ENCODE data around the gene SP3. TPM values are rescaled to one million over a fixed set of nuclear protein-coding genes. Genes with fewer than 3 reads are reported as not detected.

The SP3 gene
- total RNA-seq, 1 experiment from 2014 or later: 80.2 TPM

GRCh38 chr2:173990970-173991819, 26.0 kb upstream of the SP3 start:
- ChIA-PET POLR2A (no interaction called here), CTCF (interaction anchor here (0.7 kb wide), 1 partner anchor 56 kb away, joined by 6 read pairs; no protein-coding TSS in a partner anchor)
- Histone ChIP-seq H3K27ac (ENCODE audit: low read length) (no peak overlapping the region), H3K27me3 (ENCODE audit: control insufficient read depth, insufficient read depth, low read length) (no peaks in the 10 kb centered on the region), H3K4me3 (ENCODE audit: low read depth in 2 of 2, low read length in 2 of 2) (no peak overlapping the region), H3K9me3 (ENCODE audit: control insufficient read depth, insufficient read depth, low read depth, low read length) (no peaks in the 10 kb centered on the region), H3K36me3 (ENCODE audit: control insufficient read depth, insufficient read depth, low read length) (no peaks in the 10 kb centered on the region), H3K4me1 (ENCODE audit: control insufficient read depth, insufficient read depth, low read length) (no peaks in the 10 kb centered on the region)
- in situ Hi-C loops (cut with HindIII; ENCODE audit: low pct_unique_long_range_greater_than_20kb, low sequenced_read_pairs) (no loop called here), intact Hi-C loops (cut with micrococcal nuclease; ENCODE audit: unreplicated experiment) (no loop called here)
- DNase-seq (ENCODE audit: low read depth, low spot score): no peak
- TF ChIP-seq POLR2AphosphoS5 (IDR thresholded peaks at IDR 0.05; ENCODE audit: low read depth, low read length): no peak
- no peak for TF ChIP-seq SIN3A (IDR thresholded peaks at IDR 0.05; ENCODE audit: borderline replicate concordance, insufficient read depth, low read depth, low read length)
- TF ChIP-seq TCF7L2 (IDR thresholded peaks at IDR 0.05; ENCODE audit: low read depth, low read length): no peak
- TF ChIP-seq CTCF (IDR thresholded peaks at IDR 0.05): no peak
- TF ChIP-seq REST (IDR thresholded peaks at IDR 0.05; ENCODE audit: insufficient read depth in 1 of 2, low read depth in 2 of 2, low read length in 1 of 2): no peak
- no peak for ATAC-seq
- BruUV-seq (replicated peaks): no TSS peak

GRCh38 chr2:173990245-173990644, 25.1 kb upstream of the SP3 start:
- Histone ChIP-seq H3K27ac (ENCODE audit: low read length) (no peak overlapping the region), H3K36me3 (ENCODE audit: control insufficient read depth, insufficient read depth, low read length) (no peaks in the 10 kb centered on the region), H3K9me3 (ENCODE audit: control insufficient read depth, insufficient read depth, low read depth, low read length) (no peaks in the 10 kb centered on the region), H3K4me3 (ENCODE audit: low read depth in 2 of 2, low read length in 2 of 2) (no peak overlapping the region), H3K4me1 (ENCODE audit: control insufficient read depth, insufficient read depth, low read length) (no peaks in the 10 kb centered on the region), H3K27me3 (ENCODE audit: control insufficient read depth, insufficient read depth, low read length) (no peaks in the 10 kb centered on the region)
- intact Hi-C loops (cut with micrococcal nuclease; ENCODE audit: unreplicated experiment): no loop called here
- POLR2A ChIA-PET: no interaction called here
- CTCF ChIA-PET: no interaction called here
- no peak for ATAC-seq
- BruUV-seq (replicated peaks): no TSS peak
- in situ Hi-C loops (cut with HindIII; ENCODE audit: low pct_unique_long_range_greater_than_20kb, low sequenced_read_pairs): no loop called here
- DNase-seq (ENCODE audit: low read depth, low spot score): no peak
- TF ChIP-seq SIN3A (IDR thresholded peaks at IDR 0.05; ENCODE audit: borderline replicate concordance, insufficient read depth, low read depth, low read length) (no peak), POLR2AphosphoS5 (IDR thresholded peaks at IDR 0.05; ENCODE audit: low read depth, low read length) (no peak), CTCF (IDR thresholded peaks at IDR 0.05) (no peak), REST (IDR thresholded peaks at IDR 0.05; ENCODE audit: insufficient read depth in 1 of 2, low read depth in 2 of 2, low read length in 1 of 2) (no peak), TCF7L2 (IDR thresholded peaks at IDR 0.05; ENCODE audit: low read depth, low read length) (no peak)

All from Panc1 (cell line).